ENCODE data around the gene FLNA. TPM values are rescaled to one million over a fixed set of nuclear protein-coding genes. Genes with fewer than 3 reads are reported as not detected.

FLNA gene
- total RNA-seq, 5 donors from 2014 or later (not counting 1 experiment from before 2014, with no cell fraction given) = 893 to 1,483 (median 1,268) TPM

- Mint-ChIP-seq H3K27me3 (peaks cover 0 to 3% of the 10 kb centered on the region in 2 donors), H3K4me1 (peaks cover 12 to 34% (median 25%) of the 10 kb centered on the region in 3 donors), H3K4me3 (peak overlapping the region in 1 of 3 donors; percentile 33), H3K9me3 (no peaks in the 10 kb centered on the region), H3K36me3 (no peaks in the 10 kb centered on the region), H3K27ac (peak overlapping the region; percentile 63 to 70)
- CTCF ChIA-PET = no interaction called here
- POLR2A ChIA-PET = no interaction called here
- Histone ChIP-seq H3K4me3 (ENCODE audit: control insufficient read depth in 1 of 2, extremely low read depth in 1 of 2, low read length in 1 of 2) (no peak overlapping the region), H3K36me3 (ENCODE audit: control insufficient read depth in 2 of 2, extremely low read depth in 1 of 2, insufficient read depth in 1 of 2, low read length in 1 of 2) (no peaks in the 10 kb centered on the region), H3K27me3 (replicated peaks in 1 of 2; ENCODE audit: control insufficient read depth in 2 of 2, extremely low read depth in 1 of 2, insufficient read depth in 2 of 2, low read length in 1 of 2) (no peaks in the 10 kb centered on the region), H3K4me1 (ENCODE audit: control insufficient read depth in 1 of 2, extremely low read depth in 1 of 2, insufficient read depth in 2 of 2, low read length in 2 of 2) (peaks cover 0 to 22% of the 10 kb centered on the region in 2 experiments), H3K27ac (ENCODE audit: low read length) (no peak overlapping the region), H3K9me3 (no peaks in the 10 kb centered on the region)
- ATAC-seq (replicated peaks in 1 of 4) (peak in 1 of 4 experiments; percentile 23), DNase-seq (no peak)
- 7% methylated on average over 3 of the region's 6 CpGs for WGBS (ENCODE audit: insufficient coverage)
Observed at GRCh38 chrX:154333837-154334271, 40.6 kb downstream of the FLNA start.

GRCh38 chrX:154333116-154333515 lies 41.3 kb downstream of the FLNA start:
- Histone ChIP-seq H3K27ac (ENCODE audit: low read length) (no peak overlapping the region), H3K4me1 (ENCODE audit: control insufficient read depth in 1 of 2, extremely low read depth in 1 of 2, insufficient read depth in 2 of 2, low read length in 2 of 2) (peaks cover 0 to 29% of the 10 kb centered on the region in 2 experiments), H3K27me3 (replicated peaks in 1 of 2; ENCODE audit: control insufficient read depth in 2 of 2, extremely low read depth in 1 of 2, insufficient read depth in 2 of 2, low read length in 1 of 2) (no peaks in the 10 kb centered on the region), H3K36me3 (ENCODE audit: control insufficient read depth in 2 of 2, extremely low read depth in 1 of 2, insufficient read depth in 1 of 2, low read length in 1 of 2) (no peaks in the 10 kb centered on the region), H3K4me3 (ENCODE audit: control insufficient read depth in 1 of 2, extremely low read depth in 1 of 2, low read length in 1 of 2) (no peak overlapping the region), H3K9me3 (no peaks in the 10 kb centered on the region)
- H3K4me1 Mint-ChIP-seq = peaks cover 17 to 39% (median 29%) of the 10 kb centered on the region in 3 donors
- no peak for DNase-seq
- H3K9me3 Mint-ChIP-seq = no peaks in the 10 kb centered on the region
- ChIA-PET POLR2A (no interaction called here), CTCF (interaction anchor here in 1 of 2 donors (0.6 kb wide), 1 partner anchor 384 kb away, joined by 3 read pairs; no protein-coding TSS in a partner anchor)
- no peak overlapping the region for H3K4me3 Mint-ChIP-seq
- no peak overlapping the region for H3K27ac Mint-ChIP-seq
- ATAC-seq (replicated peaks in 1 of 4) = no peak
- WGBS (ENCODE audit: insufficient coverage) = no CpG with 5 or more reads among the region's 9 CpGs
- peaks cover 0 to 3% of the 10 kb centered on the region in 2 donors for H3K27me3 Mint-ChIP-seq
- no peaks in the 10 kb centered on the region for H3K36me3 Mint-ChIP-seq

GRCh38 chrX:154332561-154332960 lies 41.9 kb downstream of the FLNA start:
- no peaks in the 10 kb centered on the region for H3K36me3 ChIP-seq (ENCODE audit: control insufficient read depth in 2 of 2, extremely low read depth in 1 of 2, insufficient read depth in 1 of 2, low read length in 1 of 2)
- H3K4me1 Mint-ChIP-seq = peaks cover 23 to 45% (median 35%) of the 10 kb centered on the region in 3 donors
- H3K27ac Mint-ChIP-seq = no peak overlapping the region
- no peak for DNase-seq
- WGBS (ENCODE audit: insufficient coverage) = no CpG with 5 or more reads among the region's 29 CpGs
- no peak overlapping the region for H3K4me3 ChIP-seq (ENCODE audit: control insufficient read depth in 1 of 2, extremely low read depth in 1 of 2, low read length in 1 of 2)
- H3K9me3 Mint-ChIP-seq = no peaks in the 10 kb centered on the region
- no peak for ATAC-seq (replicated peaks in 1 of 4)
- H3K27me3 Mint-ChIP-seq = peaks cover 0 to 3% of the 10 kb centered on the region in 2 donors
- POLR2A ChIA-PET = no interaction called here
- H3K9me3 ChIP-seq = no peaks in the 10 kb centered on the region
- no peaks in the 10 kb centered on the region for H3K27me3 ChIP-seq (replicated peaks in 1 of 2; ENCODE audit: control insufficient read depth in 2 of 2, extremely low read depth in 1 of 2, insufficient read depth in 2 of 2, low read length in 1 of 2)
- peaks cover 5 to 35% of the 10 kb centered on the region in 2 experiments for H3K4me1 ChIP-seq (ENCODE audit: control insufficient read depth in 1 of 2, extremely low read depth in 1 of 2, insufficient read depth in 2 of 2, low read length in 2 of 2)
- H3K36me3 Mint-ChIP-seq = no peaks in the 10 kb centered on the region
- H3K4me3 Mint-ChIP-seq = no peak overlapping the region
- CTCF ChIA-PET = interaction anchor here in 1 of 2 donors (0.6 kb wide), 1 partner anchor 385 kb away, joined by 3 read pairs; no protein-coding TSS in a partner anchor
- H3K27ac ChIP-seq (ENCODE audit: low read length) = no peak overlapping the region

DNA sequence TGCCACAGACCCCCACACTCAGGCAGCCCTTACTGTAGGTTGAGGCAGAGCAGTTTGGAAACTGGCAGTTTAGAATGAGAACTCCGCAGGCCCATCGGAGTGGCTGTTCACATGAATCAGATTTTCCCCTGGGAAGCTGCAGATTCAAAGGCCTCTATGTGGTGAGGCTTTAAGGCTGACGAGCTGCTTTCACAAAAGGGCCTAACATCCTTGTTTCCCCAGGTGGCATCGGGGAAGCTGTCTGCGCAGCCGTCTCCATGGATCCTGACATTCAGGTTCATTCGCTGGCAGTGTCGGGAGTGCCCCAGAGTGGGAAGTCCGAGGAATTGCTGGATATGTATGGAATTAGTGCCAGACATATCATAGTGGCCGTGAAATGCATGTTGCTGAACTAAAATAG lies 45.1 kb downstream of the FLNA start:
- peak overlapping the region; percentile 9 for H3K27ac ChIP-seq (ENCODE audit: low read length)
- ChIA-PET CTCF (no interaction called here), POLR2A (no interaction called here)
- H3K36me3 ChIP-seq (ENCODE audit: control insufficient read depth in 2 of 2, extremely low read depth in 1 of 2, insufficient read depth in 1 of 2, low read length in 1 of 2) = no peaks in the 10 kb centered on the region
- DNase-seq = no peak
- Mint-ChIP-seq H3K36me3 (no peaks in the 10 kb centered on the region), H3K27me3 (peaks cover 0 to 3% of the 10 kb centered on the region in 2 donors), H3K9me3 (no peaks in the 10 kb centered on the region), H3K4me1 (peaks cover 44 to 58% (median 51%) of the 10 kb centered on the region in 3 donors), H3K27ac (peak overlapping the region; percentile 83 to 91), H3K4me3 (no peak overlapping the region)
- no peak for ATAC-seq (replicated peaks in 1 of 4)
- WGBS (ENCODE audit: insufficient coverage) = 100% methylated on average over 6 of the region's 10 CpGs
- no peak overlapping the region for H3K4me3 ChIP-seq (ENCODE audit: control insufficient read depth in 1 of 2, extremely low read depth in 1 of 2, low read length in 1 of 2)
- peaks cover 16 to 54% of the 10 kb centered on the region in 2 experiments for H3K4me1 ChIP-seq (ENCODE audit: control insufficient read depth in 1 of 2, extremely low read depth in 1 of 2, insufficient read depth in 2 of 2, low read length in 2 of 2)
- no peaks in the 10 kb centered on the region for H3K27me3 ChIP-seq (replicated peaks in 1 of 2; ENCODE audit: control insufficient read depth in 2 of 2, extremely low read depth in 1 of 2, insufficient read depth in 2 of 2, low read length in 1 of 2)
- H3K9me3 ChIP-seq = no peaks in the 10 kb centered on the region

DNA sequence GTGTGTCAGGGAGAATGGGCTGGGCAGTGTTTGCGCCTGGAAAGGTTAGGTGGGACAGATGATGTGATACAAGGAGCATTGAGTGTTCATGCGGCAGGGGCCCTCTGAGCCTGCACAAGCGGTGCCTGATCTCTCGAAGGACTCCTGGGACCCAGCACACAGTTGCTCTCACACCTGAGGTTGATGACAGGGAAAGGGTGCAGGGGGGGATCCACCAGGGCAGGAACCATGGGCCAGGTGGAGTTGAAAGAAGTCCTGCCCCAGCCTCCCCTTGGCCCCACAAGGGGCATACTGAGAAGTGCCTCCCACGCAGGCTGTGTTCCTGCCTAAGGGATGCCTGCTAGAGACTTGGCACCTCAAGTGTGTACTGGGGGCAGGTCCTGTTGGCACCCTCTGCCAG lies 45.8 kb downstream of the FLNA start:
- ChIA-PET CTCF (no interaction called here), POLR2A (no interaction called here)
- WGBS (ENCODE audit: insufficient coverage) = 100% methylated on average over 2 of the region's 5 CpGs

DNA sequence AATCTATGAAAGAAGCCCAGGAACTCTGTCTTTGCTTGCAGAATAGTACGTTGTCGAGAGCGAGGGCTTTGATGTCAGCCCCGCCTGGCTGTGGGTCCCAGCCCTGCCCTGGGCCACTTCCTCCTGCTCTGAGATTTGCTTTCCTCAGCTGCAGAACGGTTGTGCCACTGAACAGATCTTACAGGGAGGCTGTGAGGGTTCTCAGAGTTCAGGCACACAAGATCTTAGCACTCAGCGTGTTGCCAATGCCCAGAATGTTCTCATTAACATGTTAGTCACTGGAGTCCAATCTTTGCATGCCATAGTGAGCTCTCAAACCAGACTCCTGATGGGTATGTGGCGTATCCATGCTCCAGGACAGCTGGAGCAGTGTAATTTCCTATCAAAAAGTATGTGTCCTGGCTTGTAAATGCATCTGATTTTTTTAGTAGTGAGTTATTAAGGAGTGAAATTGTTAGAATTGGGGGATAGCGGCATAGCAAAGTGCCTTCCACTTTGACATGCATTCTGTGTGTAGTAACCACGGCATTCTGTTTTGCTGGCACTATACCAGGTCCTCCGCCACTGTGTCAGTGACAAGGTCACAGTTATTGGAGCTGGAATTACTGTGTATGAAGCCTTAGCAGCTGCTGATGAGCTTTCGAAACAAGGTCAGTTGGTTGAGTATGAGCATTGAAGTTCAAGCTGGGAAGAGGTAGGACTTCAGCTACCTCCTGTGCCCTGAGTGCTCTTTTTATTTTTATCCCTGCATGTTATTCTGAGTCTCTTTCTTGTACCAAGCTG lies 47.2 kb downstream of the FLNA start:
- ChIA-PET CTCF (interaction anchor here in 1 of 2 donors (1.0 to 1.3 kb wide), 3 partner anchors 13 to 190 kb away, joined by 3 to 4 read pairs (median 4); no protein-coding TSS in a partner anchor), POLR2A (no interaction called here)
- Mint-ChIP-seq H3K36me3 (no peaks in the 10 kb centered on the region), H3K9me3 (no peaks in the 10 kb centered on the region), H3K27ac (peak overlapping the region; percentile 91 to 92), H3K4me3 (peak overlapping the region; percentile 32 to 70 (median 64)), H3K4me1 (peaks cover 36 to 48% (median 44%) of the 10 kb centered on the region in 3 donors), H3K27me3 (peaks cover 0 to 3% of the 10 kb centered on the region in 2 donors)
- H3K9me3 ChIP-seq = no peaks in the 10 kb centered on the region
- WGBS (ENCODE audit: insufficient coverage) = 27% methylated on average over 6 of the region's 11 CpGs
- H3K27ac ChIP-seq (ENCODE audit: low read length) = peak overlapping the region; percentile 67
- H3K4me1 ChIP-seq (ENCODE audit: control insufficient read depth in 1 of 2, extremely low read depth in 1 of 2, insufficient read depth in 2 of 2, low read length in 2 of 2) = peaks cover 16 to 44% of the 10 kb centered on the region in 2 experiments
- ATAC-seq (replicated peaks in 1 of 4) = peak; percentile 94 to 98 (median 97)
- peak overlapping the region; percentile 16 to 25 for H3K4me3 ChIP-seq (ENCODE audit: control insufficient read depth in 1 of 2, extremely low read depth in 1 of 2, low read length in 1 of 2)
- H3K36me3 ChIP-seq (ENCODE audit: control insufficient read depth in 2 of 2, extremely low read depth in 1 of 2, insufficient read depth in 1 of 2, low read length in 1 of 2) = no peaks in the 10 kb centered on the region
- H3K27me3 ChIP-seq (replicated peaks in 1 of 2; ENCODE audit: control insufficient read depth in 2 of 2, extremely low read depth in 1 of 2, insufficient read depth in 2 of 2, low read length in 1 of 2) = no peaks in the 10 kb centered on the region
- DNase-seq = peak in 31 of 35 experiments; percentile 38 to 73 (median 57)

More for the DNA sequence above, 45.8 kb downstream of the FLNA start:
- peaks cover 38 to 52% (median 45%) of the 10 kb centered on the region in 3 donors for H3K4me1 Mint-ChIP-seq
- H3K27me3 ChIP-seq (replicated peaks in 1 of 2; ENCODE audit: control insufficient read depth in 2 of 2, extremely low read depth in 1 of 2, insufficient read depth in 2 of 2, low read length in 1 of 2) = no peaks in the 10 kb centered on the region
- H3K27ac Mint-ChIP-seq = peak overlapping the region; percentile 83 to 91
- H3K36me3 ChIP-seq (ENCODE audit: control insufficient read depth in 2 of 2, extremely low read depth in 1 of 2, insufficient read depth in 1 of 2, low read length in 1 of 2) = no peaks in the 10 kb centered on the region
- H3K4me3 ChIP-seq (ENCODE audit: control insufficient read depth in 1 of 2, extremely low read depth in 1 of 2, low read length in 1 of 2) = no peak overlapping the region
- H3K9me3 ChIP-seq = no peaks in the 10 kb centered on the region
- no peaks in the 10 kb centered on the region for H3K36me3 Mint-ChIP-seq
- no peaks in the 10 kb centered on the region for H3K9me3 Mint-ChIP-seq
- H3K4me3 Mint-ChIP-seq = peak overlapping the region in 1 of 3 donors; percentile 70
- peaks cover 16 to 48% of the 10 kb centered on the region in 2 experiments for H3K4me1 ChIP-seq (ENCODE audit: control insufficient read depth in 1 of 2, extremely low read depth in 1 of 2, insufficient read depth in 2 of 2, low read length in 2 of 2)
- ATAC-seq (replicated peaks in 1 of 4) = no peak
- H3K27me3 Mint-ChIP-seq = peaks cover 0 to 3% of the 10 kb centered on the region in 2 donors
- H3K27ac ChIP-seq (ENCODE audit: low read length) = peak overlapping the region; percentile 9
- DNase-seq = no peak
